SIG-M5 (cell line): ENCODE results near the gene UBE2F.
A peak's percentile ranks its signal among the peaks of the same experiment; 100 is the strongest.
"Not testable (repeated sequence)": the region's sequence is repeated elsewhere in the genome, so short reads cannot be mapped to it uniquely, and the experiment has no call there.

Experiments
- DNase-seq: peaks from one replicate; lab custom pipeline; 2025; lab: John Stamatoyannopoulos, UW

The UBE2F gene

DNA sequence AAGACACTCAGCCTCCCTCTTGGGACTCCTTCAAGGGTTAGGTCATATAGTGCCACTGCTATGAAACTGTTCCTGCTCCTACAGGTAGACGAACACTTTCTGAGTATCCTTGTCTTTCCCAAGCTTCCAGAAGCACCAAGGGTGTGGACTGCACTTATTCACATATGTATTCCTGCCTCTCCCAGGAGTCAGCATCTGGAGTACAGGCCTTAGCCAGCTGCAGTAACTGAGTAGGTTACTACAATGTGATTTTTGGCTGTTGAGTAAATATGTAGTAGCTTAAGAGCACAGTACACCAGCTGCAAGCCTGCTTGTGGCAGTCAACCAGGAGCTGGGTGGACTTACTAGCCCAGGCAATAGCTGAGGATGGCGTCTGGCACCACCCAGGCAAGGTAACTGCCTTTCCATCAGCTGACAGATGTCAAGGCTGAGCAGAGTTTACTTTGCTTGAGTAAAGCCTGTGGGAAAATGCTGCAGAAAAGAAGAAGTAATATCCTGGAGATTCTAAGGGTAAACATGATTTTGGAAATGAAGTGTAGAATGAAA is 80.0 kb downstream of the UBE2F start:
- no peak for DNase-seq

DNA sequence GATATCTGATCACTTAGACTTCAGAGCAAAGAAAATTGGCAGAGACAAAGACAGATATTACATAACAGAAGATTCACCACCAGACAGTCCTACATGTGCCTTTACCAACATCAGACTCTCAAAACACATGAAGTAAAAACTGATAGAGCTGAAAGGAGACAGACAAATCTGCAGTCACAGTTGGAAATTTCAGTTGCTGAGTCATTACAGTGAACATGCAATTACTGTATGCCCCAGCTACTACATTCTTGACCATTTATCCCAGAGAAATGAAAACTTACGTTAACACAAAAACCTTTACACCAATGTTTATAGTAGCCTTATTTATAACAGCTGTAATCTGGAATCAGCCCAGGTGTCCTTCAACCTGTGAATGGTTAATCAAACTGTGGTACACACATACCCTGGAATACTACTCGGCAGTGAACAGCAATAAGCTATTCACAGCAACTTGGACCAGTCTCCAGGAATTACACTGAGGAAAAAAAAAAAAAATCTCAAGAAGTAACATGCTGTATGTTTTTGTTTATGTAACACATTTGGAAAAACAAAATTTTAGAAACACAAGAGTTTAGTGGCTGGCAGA is 86.5 kb downstream of the UBE2F start:
- DNase-seq: no peak

DNA sequence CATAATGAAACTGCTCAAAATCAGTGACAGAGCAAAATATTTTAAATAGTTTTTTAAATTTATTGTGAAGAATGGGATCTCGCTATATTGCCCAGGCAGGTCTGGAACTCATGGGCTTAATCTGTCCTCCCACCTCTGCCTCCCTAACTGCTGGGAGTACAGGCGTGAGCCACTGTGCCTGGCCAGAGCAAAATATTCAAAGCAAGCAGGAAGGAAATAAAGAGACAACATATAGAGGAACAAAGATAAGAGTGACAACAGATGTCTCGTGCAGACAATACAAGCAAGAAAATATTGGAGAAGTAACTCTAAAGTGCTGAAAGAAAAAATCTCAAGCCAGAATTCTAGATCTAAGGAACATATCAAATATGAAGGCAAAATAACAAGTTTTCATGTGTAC is 89.0 kb downstream of the UBE2F start:
- no peak for DNase-seq

DNA sequence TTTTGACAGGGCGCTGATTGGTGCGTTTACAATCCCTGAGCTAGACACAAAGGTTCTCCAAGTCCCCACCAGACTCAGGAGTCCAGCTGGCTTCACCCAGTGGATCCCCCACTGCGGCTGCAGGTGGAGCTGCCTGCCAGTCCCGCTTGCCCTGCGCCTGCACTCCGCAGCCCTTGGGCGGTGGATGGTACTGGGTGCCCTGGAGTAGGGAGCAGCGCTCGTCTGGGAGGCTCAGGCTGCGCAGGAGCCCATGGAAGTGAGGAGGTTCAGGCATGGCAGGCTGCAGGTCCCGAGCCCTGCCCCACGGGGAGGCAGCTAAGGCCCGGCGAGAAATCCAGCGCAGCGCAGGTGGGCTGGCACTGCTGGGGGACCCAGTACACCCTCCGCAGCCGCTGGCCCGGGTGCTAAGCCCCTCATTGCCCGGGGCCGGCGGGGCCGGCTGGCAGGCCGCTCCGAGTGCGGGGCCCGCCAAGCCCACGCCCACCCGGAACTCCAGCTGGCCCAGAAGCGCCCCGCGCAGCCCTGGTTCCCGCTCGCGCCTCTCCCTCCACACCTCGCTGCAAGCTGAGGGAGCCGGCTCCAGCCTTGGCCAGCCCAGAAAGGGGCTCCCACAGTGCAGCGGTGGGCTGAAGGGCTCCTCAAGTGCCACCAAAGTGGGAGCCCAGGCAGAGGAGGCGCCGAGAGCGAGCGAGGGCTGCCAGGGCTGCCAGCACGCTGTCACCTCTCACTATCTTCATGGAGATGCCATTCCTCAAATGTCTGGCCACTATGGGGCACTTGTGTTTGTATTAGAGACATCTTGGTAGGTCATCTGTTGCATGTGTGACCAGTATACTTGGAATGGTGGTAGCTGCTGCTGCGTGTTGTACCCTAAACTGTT is 91.1 kb downstream of the UBE2F start:
- not testable (repeated sequence) for DNase-seq

DNA sequence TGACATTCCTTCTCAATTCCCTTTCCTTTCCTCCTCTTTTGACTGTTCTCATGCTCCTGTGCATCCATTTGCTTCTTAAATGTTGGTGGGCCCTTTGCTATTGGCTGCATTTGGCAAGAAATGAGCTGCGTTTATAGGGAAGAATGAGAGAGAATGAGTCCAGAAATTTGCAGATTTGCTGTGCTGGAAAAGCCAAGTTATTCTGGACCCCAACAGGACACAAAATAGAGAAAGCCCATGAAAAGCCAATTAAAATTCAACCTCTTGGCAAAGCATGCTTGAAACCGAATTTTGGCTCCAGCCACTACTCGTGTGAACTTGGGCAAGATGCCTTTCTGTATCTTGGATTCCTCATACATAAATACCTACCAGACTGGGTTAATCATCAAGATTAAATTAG is 92.7 kb downstream of the UBE2F start:
- no peak for DNase-seq

DNA sequence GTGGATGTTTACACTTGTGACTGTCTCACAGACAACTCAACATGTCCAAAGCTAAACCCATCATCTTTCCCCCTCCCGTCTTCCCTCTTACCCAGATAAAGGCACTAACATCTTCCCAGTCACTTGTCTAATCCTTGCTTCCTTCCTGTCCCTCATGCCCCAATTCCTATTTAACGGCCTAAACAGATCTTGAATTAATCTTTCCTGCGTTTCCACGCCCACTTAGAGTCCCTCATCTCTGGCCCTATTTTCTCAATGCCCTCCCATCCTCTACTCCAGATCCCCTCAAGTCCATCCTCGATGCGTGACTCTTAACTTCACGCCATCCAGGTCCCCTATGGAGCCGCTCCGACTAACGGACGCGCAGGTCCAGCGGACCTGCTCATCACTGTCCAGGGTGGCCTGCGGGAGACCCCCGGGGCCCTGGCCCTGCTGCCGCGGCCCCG is 93.3 kb downstream of the UBE2F start:
- DNase-seq: no peak

DNA sequence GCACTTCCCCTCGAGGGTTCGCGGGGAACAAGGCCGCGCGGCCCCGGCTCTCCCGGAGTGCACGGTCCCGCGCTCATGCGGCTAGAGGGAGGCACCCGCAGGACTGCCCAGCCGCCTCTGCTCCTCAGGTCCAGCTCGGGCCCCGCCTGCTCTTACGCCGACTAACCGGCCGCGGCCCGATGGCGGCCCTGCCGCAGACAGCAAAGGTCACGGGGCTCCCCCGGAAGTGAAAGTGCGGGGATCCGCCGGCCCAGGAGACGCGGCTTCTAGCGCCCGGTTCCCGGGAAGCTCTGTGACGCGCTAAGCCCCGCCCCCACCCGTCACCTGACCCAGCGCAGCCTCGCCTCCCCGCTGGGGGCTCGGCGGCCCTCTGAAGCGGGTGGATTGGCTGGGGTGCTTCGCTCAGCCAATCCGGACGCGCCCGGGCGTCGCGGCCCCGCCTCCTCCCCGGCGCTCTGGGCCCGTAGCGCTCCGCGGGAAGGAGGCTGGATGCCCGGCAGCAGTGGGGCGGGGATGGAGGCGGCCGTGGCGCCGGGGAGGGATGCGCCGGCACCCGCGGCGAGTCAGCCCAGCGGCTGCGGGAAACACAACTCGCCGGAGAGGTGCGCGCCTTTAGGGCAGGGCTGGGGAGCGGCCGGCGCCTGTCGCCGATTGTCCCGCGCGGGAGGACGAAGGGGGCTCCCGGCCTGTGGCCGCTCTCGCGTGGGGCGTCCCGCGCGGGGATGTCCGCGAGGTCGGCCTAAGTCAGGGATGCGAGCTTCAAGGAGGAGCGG is 93.9 kb downstream of the UBE2F start, which contains the start of gene SCLY:
SCLY (plus strand) TSS at position 460 of the 773 bp plus-strand sequence; CDS start at position 514, 54 bp downstream.
- peak; percentile 64 for DNase-seq

DNA sequence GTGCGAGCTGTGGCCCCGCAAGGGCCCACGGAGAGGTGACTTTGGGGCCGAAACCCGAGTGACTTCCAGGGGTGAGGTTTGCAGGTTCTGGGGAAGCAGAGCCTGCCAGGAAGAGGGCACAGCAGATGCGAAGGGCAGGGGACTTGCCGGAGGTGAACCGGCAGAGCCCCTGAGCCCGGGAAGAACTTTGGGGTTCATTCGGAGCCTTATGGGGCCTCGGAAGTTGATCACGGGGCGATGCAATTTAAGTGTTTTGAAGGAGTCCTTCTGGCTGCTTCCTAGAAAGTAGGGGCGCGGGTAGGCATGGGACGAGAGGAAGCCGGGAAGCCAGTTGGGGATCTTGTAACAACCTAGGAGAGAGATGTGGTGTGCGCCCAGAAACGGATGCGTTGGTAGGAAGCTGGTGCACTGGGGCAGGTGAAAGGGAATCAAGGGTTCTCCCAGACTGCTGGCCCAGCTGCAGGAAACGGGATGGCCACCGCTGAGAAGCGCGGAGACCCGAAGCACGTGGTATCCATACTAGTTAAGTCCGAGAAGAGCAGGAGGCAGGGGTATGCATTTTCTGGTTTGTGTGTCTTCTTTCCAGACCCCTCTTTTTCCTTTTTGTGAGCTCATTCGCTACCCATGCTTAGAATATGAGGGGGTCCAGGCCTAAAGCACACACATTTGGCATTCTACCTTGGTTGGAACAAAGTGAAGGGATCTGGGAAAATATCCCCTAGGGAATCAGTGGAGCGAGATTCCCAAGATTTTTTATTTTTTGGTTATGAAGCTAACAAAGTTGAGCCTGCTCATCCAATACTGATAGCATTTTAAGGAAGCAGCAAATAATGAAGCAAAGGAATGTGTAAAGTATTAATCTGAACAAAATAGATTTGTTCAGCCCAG is 94.7 kb downstream of the UBE2F start:
- peak; percentile 4 for DNase-seq

DNA sequence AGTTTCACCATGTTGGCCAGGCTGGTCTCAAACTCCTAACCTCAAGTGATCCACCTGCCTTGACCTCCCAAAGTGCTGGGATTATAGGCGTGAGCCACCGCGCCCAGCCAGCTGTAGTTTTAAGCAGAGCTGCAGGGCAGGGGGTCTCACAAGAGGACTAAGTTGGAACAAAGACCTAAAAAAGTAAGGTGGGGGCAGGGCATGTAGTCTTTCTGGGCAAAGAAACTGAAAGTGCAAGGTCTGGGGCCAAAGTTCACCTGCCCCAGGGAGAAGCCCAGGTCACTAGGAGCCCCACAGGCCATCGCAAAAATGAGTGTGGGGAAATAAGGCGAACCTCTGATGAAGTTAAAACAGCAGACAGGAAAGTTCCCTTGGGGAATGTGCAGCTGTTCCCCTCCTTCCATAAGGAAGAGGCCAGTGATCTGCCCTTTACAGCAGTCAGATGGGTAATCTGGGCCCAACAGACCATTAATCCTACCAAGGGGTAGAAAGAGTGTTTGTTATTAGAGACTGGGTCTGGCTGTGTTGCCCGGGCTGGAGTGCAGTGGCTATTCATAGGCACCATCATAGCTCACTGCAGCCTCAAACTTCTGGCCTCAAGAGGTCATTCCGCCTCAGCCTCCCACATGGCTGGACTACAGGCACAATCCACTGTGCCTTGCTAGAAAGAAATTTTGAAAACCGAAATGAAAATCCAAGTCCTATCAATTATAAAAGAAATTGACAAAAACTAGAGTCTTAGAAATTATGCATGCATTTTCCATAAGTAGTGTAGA is 96.8 kb downstream of the UBE2F start:
- no peak for DNase-seq

DNA sequence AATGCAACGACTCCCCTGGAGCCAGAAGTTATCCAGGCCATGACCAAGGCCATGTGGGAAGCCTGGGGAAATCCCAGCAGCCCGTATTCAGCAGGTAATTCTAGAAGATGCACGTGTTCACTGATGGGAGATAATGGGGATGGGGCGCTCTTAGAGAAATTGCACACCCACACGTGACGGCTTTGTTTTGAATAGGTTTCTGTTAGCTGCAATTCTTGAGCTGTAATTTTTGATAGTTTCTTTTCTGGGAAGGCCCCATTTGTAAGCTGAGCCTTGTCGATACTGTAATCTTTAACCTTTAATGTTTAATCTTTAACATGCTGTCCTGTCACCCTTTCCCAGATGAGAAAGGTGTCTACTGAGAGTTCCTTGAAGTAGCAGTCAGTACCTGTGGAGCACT is 97.6 kb downstream of the UBE2F start:
- DNase-seq: no peak

DNA sequence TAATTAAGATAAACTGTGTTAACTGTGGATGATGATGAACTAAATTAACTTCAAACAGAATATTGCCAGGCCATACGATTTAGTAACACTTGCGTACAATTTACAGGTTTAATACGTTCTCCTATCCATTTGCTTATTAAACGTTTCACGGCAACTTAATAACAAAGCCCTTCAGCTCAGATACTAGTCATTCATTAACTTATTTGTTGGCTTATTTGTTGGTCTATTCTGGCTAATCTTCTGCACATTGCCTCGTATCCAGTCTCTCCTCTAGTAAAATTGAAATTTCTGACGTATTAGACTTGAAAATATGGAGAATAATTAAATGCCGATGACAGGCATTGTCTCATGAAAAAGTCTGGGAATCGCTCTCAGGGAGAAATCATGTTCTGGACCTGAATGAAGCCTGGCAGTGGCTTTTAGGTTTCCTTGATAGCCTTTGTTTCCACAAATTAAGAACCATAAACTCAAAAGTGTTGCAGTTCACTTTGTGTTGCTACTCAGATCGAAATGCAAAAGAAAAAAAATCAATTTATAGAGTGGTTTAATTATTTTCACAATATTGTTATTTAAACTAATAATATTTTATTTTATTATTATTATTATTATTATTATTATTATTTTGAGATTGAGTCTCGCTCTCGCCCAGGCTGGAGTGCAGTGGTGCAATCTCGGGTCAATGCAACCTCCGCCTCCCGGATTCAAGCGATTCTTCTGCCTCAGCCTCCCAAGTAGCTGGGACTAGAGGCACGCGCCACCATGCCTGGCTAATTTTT is 98.4 kb downstream of the UBE2F start:
- no peak for DNase-seq

DNA sequence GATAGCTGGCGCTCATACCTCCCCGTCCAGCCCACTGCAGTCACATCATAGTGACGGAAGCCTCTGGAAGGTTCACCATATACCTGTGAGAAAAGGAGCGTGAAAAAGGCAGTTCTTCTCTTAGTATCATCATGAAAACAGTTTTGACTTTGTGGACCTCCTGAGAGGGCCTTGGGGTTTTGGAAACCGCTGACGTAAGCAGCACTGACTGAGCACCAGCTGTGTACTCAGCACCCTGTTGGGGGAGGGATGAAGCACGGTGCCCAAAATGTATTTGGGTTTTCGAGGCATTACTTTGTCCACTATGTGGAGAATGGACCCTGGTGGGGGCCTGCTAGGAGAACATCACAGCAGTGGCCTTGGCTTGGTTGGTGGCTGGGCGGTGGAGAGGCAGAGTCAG is 99.4 kb downstream of the UBE2F start:
- DNase-seq: no peak

DNA sequence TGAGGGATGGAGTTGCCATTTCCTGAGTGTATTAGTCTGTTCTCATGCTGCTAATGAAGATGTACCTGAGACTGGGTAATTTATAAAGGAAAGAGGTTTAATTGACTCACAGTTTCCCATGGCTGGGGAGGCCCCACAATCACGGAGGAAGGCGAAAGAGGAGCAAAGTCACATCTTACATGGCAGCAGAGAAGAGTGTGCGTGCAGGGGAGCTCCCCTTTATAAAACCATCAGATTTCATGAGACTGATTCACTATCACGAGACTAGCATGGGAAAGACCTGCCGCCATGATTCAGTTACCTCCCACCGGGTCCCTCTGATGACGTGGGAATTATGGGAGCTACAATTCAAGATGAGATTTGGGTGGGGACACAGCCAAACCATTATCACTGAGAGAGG is 99.9 kb downstream of the UBE2F start:
- not testable (repeated sequence) for DNase-seq

DNA sequence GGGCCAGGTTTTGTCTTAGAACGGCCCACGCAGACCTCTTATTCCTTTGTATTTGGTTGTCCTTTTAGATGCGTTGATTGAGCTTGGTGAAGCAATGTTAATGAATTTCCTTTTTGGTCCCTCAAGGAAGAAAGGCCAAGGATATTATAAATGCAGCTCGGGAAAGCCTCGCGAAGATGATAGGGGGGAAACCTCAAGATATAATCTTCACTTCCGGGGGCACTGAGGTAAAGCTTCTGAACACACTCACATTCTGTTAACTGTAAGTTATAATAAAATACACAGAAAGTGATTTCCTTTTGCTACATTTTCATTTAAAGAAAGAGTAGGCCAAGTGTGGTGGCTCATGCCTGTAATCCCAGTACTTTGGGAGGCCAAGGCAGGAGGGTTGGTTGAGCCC is 101.1 kb downstream of the UBE2F start:
- DNase-seq: no peak

DNA sequence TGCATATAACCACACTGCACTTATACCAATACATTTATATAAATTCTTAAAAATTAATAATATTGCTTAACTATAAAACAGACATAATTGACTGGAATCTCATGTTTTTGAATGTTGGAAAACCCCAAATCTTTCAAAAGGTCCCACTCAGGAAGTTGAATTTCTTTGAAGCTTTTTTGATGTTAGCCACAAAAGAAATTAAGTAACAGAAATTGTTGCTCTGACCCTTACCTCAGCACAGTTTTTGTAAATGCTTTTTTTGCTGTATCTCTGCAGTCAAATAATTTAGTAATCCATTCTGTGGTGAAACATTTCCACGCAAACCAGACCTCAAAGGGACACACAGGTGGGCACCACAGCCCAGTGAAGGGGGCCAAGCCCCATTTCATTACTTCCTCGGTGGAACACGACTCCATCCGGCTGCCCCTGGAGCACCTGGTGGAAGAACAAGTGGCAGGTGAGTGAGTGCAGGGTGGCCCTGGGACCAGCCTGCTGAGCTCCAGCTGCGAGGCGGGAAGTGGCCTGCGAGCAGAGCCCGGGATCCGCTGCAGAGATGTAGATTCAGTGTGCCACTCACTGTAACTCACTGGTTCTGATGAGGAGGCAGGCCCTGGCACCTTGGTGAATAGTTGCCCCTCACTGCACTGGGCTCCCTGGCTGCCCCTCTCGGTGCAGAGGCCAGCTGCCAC is 102.4 kb downstream of the UBE2F start:
- no peak for DNase-seq

DNA sequence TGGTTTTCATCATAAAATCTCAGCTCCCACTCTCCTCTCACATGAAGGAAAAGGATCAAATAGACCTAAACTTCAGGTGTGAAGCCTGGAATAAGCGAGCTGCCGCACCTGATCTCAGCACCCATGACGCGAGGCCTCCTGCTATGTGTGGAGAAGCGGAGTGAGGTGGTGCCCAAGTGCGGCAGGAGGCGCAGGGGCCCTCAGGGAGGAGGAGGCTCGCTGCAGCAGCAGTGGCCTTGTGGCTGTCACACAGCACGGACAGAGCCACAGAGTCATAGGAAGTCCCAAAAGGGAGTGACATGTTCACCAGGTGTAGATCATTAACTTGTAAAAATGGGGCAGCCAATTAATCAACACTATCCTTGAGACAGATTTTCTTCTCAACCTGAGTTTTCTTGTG is 103.1 kb downstream of the UBE2F start:
- DNase-seq: no peak

DNA sequence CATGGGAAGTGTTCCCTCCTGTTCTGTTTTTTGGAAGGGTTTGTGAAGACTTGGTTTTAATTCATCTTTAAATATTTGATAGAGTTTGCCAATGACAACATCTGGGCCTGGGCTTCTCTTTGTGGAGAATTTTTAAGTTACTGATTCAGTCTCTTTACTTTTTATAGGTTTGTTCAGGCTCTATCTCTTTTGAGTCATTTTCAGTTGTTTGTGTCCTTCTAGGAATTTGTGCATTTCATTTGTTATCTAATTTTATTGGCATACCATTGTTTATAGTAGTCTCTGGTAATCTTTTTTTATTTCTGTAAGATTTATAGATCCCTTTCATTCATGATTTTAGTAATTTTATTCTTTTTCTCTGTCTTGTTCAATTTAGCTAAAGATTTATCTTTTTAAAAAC is 108.6 kb downstream of the UBE2F start:
- DNase-seq: no peak

DNA sequence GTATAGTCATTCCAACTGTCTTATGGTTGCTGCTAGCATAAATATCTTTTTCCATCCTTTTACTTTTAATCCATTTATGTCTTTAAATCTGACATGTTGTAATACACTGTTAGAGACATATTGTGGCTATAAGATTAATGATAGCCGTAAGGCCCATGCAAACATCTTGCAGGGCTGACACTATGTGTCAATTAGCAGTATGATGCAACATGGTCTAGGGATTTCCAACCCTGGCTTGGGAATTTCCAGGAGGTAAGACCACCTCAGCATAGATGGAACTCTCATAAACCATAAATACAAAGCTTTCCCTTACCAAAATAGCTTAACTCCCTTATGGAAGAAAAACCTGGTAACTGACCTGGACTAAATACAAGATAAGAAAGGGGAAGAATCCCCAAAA is 110.5 kb downstream of the UBE2F start:
- DNase-seq: no peak

DNA sequence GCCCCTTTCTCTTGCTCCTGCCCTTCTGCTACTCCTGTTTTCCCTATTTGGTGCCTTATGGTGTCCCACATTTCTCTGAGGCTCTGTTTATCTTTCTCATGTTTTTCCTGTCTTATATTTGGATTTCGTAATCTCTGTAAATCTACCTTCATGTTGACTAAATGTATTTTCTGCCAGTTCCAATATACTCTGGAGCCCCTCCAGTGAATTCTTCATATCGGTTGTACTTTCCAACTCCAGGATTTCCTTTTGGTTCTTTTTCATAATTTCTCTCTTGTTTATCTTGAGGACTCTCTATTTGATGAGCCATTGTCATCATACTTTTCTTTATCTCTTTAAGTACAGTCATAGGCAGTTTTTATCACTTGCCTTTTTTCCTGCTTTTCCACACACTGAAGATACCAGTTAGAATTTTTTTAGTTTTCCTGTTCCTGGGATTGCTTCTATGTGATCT is 113.1 kb downstream of the UBE2F start:
- DNase-seq: no peak
